Measurements from ENCODE around the gene SUCLA2.

Gene SUCLA2

DNA sequence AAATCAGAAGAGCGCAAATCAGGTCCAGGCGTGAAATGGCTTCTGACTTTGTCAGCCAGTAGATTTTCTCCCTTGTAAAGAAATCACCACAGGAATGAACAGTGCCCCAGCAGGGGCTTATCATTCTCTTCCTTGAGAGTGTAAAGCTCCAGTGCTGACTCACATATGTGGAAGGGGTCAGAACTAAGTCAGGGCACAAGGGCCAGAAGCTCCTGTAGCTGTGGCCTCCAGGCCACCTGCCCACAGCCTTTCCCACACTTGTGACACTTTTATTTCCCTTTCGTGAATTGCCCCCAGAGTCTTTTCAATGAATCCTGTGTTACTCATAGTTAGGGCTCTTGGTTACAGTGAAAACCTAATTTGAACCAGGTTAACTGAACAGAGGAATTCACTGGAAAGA lies 99.6 kb downstream of the SUCLA2 start:
- no peak for DNase-seq (ENCODE audit: low read depth)

DNA sequence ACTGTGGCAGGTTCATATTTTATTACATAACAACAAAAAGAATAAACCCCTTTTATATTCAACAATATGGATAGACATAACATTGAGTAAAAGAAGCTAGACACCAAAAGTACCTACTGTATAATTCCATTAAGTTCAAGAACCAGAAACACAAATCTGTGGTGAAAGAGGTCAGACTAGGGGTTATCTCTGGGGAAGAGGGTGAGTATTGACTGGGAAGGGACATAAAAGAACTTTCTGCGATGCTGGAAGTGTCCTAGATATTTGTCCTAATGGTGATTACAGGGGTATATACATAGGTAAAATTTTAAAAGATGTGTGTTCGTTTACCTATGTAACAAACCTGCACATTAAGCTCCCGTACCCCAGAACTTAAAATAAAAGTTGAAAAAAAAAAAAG lies 103.0 kb downstream of the SUCLA2 start:
- DNase-seq (ENCODE audit: low read depth): no peak

DNA sequence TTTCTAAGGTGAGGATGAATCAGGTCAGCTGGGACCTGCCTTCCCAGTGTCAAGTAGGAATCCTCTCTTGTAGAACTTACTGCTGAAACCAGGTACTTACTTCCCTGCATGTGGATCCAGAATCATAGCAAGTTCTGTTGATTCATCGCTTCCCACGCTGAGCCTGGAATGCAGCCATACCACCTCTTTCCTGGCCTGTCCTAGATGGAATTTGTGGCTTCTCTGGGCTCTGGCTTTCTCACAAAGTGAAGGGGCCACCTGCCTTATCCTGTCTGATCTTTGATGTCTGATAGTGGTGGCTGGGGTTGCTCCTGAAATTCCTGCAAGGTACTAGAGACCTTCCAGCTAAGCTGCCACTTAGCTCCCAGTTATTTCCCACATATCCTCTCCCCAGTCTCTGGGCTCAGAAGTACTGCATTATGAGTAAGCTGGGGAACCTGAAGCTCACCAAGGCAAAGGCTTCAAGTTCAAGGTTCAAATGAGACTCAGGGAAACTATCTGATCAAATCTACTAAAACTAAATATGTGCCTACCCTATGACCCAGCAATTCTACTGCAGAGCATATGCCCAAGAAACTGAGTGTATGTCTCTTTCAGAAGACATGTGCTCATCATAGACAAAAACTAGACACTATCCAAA lies 103.5 kb downstream of the SUCLA2 start:
- no peak for DNase-seq (ENCODE audit: low read depth)

DNA sequence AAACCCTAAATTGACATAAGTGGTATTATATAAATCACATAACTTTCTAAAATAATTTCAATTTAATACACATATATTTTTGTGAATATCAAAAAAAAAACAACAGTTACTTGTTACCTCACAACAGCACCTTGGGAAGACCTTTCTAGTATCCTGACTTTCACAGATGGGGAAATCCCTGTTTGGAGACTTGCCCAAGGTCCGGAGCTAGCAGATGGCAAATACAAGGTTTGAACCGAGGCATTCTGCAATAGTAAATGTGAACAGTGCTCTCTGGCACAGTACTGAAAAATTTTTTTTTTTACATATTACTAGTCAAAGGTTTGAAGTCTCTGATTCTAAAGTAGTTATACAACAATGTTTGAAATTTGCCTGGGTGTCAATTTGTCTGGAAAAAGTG lies 104.5 kb downstream of the SUCLA2 start:
- no peak for DNase-seq (ENCODE audit: low read depth)

DNA sequence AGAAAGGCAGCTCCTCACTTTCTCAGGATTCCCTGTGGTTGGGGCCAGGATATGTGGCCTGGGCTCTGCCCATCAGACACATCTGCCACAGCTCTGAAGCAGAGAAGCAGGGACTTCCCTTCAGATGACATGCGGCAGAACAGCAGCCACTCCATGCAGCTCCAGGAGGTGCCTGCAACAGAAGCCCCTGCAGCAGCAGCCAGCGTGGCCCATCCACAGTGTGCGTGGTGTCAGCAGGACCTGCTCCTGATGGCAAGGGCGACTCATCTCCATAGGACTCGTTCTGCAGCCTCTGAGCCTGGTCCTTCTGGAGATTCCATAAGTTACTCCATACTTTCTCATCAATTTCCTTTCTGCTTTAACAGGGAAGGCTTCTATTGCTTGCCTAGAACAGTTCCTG lies 105.0 kb downstream of the SUCLA2 start:
- DNase-seq (ENCODE audit: low read depth): no peak

DNA sequence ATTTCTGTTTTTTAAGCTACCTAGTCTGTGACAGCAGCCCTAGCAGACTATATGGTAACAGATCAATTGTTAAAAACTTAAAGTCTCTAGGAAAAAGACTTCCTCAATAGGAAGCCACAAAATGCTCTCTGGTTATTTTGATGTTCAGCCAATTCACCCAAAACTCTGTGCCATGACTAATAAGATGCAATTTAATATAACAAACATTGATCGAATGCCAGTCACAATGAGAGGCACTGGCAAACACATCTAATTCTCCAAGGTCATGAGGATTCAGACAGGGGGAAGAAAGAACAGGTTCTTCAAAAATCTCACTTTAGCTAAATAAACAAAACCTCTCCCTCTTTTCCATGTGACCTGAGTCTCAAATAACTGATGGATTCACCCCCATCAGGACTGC lies 107.5 kb downstream of the SUCLA2 start:
- no peak for DNase-seq (ENCODE audit: low read depth)
